Osteoblast (primary cell): Measurements from ENCODE around the gene PPIL4. TPM values are rescaled to one million over a fixed set of nuclear protein-coding genes. Genes with fewer than 3 reads are reported as not detected.
A peak's percentile ranks its signal among the peaks of the same experiment; 100 is the strongest.

Experiments
- DNase-seq: peaks from one replicate; pipeline ENCODE4 v3.0.0; 2011; ENCODE audit warnings: low spot score, mixed read lengths; ENCODE audit not compliant: insufficient read length; ENCODE audit errors: missing footprints
- H2AFZ ChIP-seq: 2 replicates; pipeline ENCODE4 v1.6.0; 2011; ENCODE audit warnings: mild to moderate bottlenecking, low read length
- H3K27ac ChIP-seq: 2 replicates; pipeline ENCODE4 v1.5.1; 2011; ENCODE audit warnings: mild to moderate bottlenecking, low read depth, low read length, moderate library complexity
- H3K27me3 ChIP-seq: 2 replicates; pipeline ENCODE4 v1.6.0; 2012; ENCODE audit warnings: mild to moderate bottlenecking, control low read depth, inconsistent platforms, low read length, moderate library complexity; ENCODE audit not compliant: insufficient read depth
- H3K36me3 ChIP-seq: 2 replicates; pipeline ENCODE4 v1.5.1; 2011; ENCODE audit warnings: mild to moderate bottlenecking, low read length, control low read depth, moderate library complexity; ENCODE audit not compliant: insufficient read depth
- H3K4me1 ChIP-seq: 2 replicates; pipeline ENCODE4 v1.5.1; 2011; ENCODE audit warnings: mild to moderate bottlenecking, low read length, control low read depth, moderate library complexity; ENCODE audit not compliant: insufficient read depth
- H3K4me2 ChIP-seq: 2 replicates; pipeline ENCODE4 v1.6.0; 2011; ENCODE audit warnings: mild to moderate bottlenecking, low read length; ENCODE audit not compliant: insufficient read depth
- H3K4me3 ChIP-seq: fragments of 200-600 bp; sonication (generic); 3 replicates; pipeline ENCODE4 v1.5.1; 2012; ENCODE audit warnings: mild to moderate bottlenecking, low read length, inconsistent platforms; ENCODE audit not compliant: insufficient read depth
- H3K79me2 ChIP-seq: 2 replicates; pipeline ENCODE4 v1.6.0; 2012; ENCODE audit warnings: mild to moderate bottlenecking, low read length, control low read depth, inconsistent platforms; ENCODE audit not compliant: insufficient read depth
- H3K9me3 ChIP-seq: 2 replicates; pipeline ENCODE4 v1.5.1; 2011; ENCODE audit warnings: low read depth, low read length, control low read depth
- H4K20me1 ChIP-seq: 2 replicates; pipeline ENCODE4 v1.6.0; 2012; ENCODE audit warnings: mild to moderate bottlenecking, low read length, control low read depth; ENCODE audit not compliant: insufficient read depth
- CTCF ChIP-seq: IDR thresholded peaks from 2 replicates; pipeline ENCODE4 v1.5.1; 2011; ENCODE audit warnings: mild to moderate bottlenecking, low read depth, low read length, moderate library complexity; ENCODE audit errors: extremely low read depth
- total RNA-seq: library from RNA; depleted of rRNA; stranded (reverse); fragments of >200 nt; gene quantifications from 2 replicates; pipeline ENCODE4 v1.2.3, GENCODE V29; 2012

Gene PPIL4
- total RNA-seq, 1 donor, result 33.3 TPM

GRCh38 chr6:149581349-149581748, 35.5 kb upstream of the PPIL4 start:
- H3K79me2 ChIP-seq, result peaks cover 3% of the 10 kb centered on the region
- TF ChIP-seq CTCF, result no peak
- H3K27me3 ChIP-seq, result no peaks in the 10 kb centered on the region
- H3K4me2 ChIP-seq, result no peak overlapping the region
- H2AFZ ChIP-seq, result no peak overlapping the region
- no peak for DNase-seq
- peaks cover 18% of the 10 kb centered on the region for H3K36me3 ChIP-seq
- no peaks in the 10 kb centered on the region for H4K20me1 ChIP-seq
- H3K4me1 ChIP-seq, result no peaks in the 10 kb centered on the region
- H3K9me3 ChIP-seq, result no peaks in the 10 kb centered on the region
- no peak overlapping the region for H3K4me3 ChIP-seq
- H3K27ac ChIP-seq, result no peak overlapping the region

GRCh38 chr6:149580880-149581279, 35.0 kb upstream of the PPIL4 start:
- no peaks in the 10 kb centered on the region for H3K9me3 ChIP-seq
- no peaks in the 10 kb centered on the region for H3K4me1 ChIP-seq
- no peak for DNase-seq
- no peak overlapping the region for H3K4me2 ChIP-seq
- no peak overlapping the region for H3K4me3 ChIP-seq
- H3K79me2 ChIP-seq, result peaks cover 5% of the 10 kb centered on the region
- peaks cover 13% of the 10 kb centered on the region for H3K36me3 ChIP-seq
- no peak overlapping the region for H2AFZ ChIP-seq
- H4K20me1 ChIP-seq, result no peaks in the 10 kb centered on the region
- no peaks in the 10 kb centered on the region for H3K27me3 ChIP-seq
- H3K27ac ChIP-seq, result no peak overlapping the region
- TF ChIP-seq CTCF, result no peak

GRCh38 chr6:149567945-149568585, 22.2 kb upstream of the PPIL4 start:
- no peak overlapping the region for H2AFZ ChIP-seq

More at GRCh38 chr6:149567945-149568585, 22.2 kb upstream of the PPIL4 start:
- H4K20me1 ChIP-seq, result peaks cover 17% of the 10 kb centered on the region
- H3K4me3 ChIP-seq, result no peak overlapping the region
- peaks cover 50% of the 10 kb centered on the region for H3K79me2 ChIP-seq
- H3K9me3 ChIP-seq, result no peaks in the 10 kb centered on the region
- no peak overlapping the region for H3K27ac ChIP-seq
- H3K4me2 ChIP-seq, result peak overlapping the region; percentile 92
- H3K36me3 ChIP-seq, result no peaks in the 10 kb centered on the region
- DNase-seq, result no peak
- H3K4me1 ChIP-seq, result peaks cover 24% of the 10 kb centered on the region
- TF ChIP-seq CTCF, result no peak
- no peaks in the 10 kb centered on the region for H3K27me3 ChIP-seq
